Astrocyte (in vitro differentiated cells and primary cell): ENCODE results near the gene RANBP10. TPM values are rescaled to one million over a fixed set of nuclear protein-coding genes. Genes with fewer than 3 reads are reported as not detected.

ENCODE experiments used
- DNase-seq: peaks from one replicate; pipeline ENCODE4 v3.0.0-alpha.2; 2010; ENCODE audit warnings: low read depth
- FAIRE-seq: peaks from 2 replicates; lab custom pipeline; 2011; peaks lifted over from hg19 to GRCh38; lab: Jason Lieb, UNC
- H2AFZ ChIP-seq: 2 replicates; pipeline ENCODE4 v1.6.0; 2012; ENCODE audit warnings: low read depth, low read length, inconsistent platforms
- H3K27ac ChIP-seq: 2 replicates; pipeline ENCODE4 v1.5.1; 2011; ENCODE audit warnings: low read depth, low read length, inconsistent platforms
- H3K27me3 ChIP-seq: 2 replicates; pipeline ENCODE4 v1.6.0; 2011; ENCODE audit warnings: low read length, inconsistent platforms; ENCODE audit not compliant: insufficient read depth
- H3K36me3 ChIP-seq: 2 replicates; pipeline ENCODE4 v1.5.1; 2011; ENCODE audit warnings: low read length, inconsistent platforms; ENCODE audit not compliant: insufficient read depth
- H3K4me1 ChIP-seq: 2 replicates; pipeline ENCODE4 v1.5.1; 2011; ENCODE audit warnings: low read length, inconsistent platforms; ENCODE audit not compliant: insufficient read depth
- H3K4me2 ChIP-seq: 2 replicates; pipeline ENCODE4 v1.6.0; 2012; ENCODE audit warnings: low read length, inconsistent platforms
- H3K4me3 ChIP-seq: 2 replicates; pipeline ENCODE4 v1.5.1; 2011; ENCODE audit warnings: low read depth, mild to moderate bottlenecking, low read length, inconsistent platforms; ENCODE audit not compliant: insufficient read depth
- H3K79me2 ChIP-seq: 2 replicates; pipeline ENCODE4 v1.6.0; 2012; ENCODE audit warnings: mild to moderate bottlenecking, low read length, inconsistent platforms; ENCODE audit not compliant: insufficient read depth
- H3K9ac ChIP-seq: 2 replicates; pipeline ENCODE4 v1.6.0; 2012; ENCODE audit warnings: mild to moderate bottlenecking, low read length, inconsistent platforms
- H3K9me3 ChIP-seq: 2 replicates; pipeline ENCODE4 v1.5.1; 2012; ENCODE audit warnings: low read depth, mild to moderate bottlenecking, low read length, inconsistent platforms; ENCODE audit not compliant: insufficient read depth
- H4K20me1 ChIP-seq: 2 replicates; pipeline ENCODE4 v1.6.0; 2012; ENCODE audit warnings: low read length, inconsistent platforms; ENCODE audit not compliant: insufficient read depth
- H3K27ac Mint-ChIP-seq: one replicate; pipeline ENCODE4 v1.8.0; 2021; ENCODE audit warnings: mild to moderate bottlenecking, mixed read lengths; ENCODE audit not compliant: unreplicated experiment
- H3K27me3 Mint-ChIP-seq: one replicate; pipeline ENCODE4 v1.8.0; 2021; ENCODE audit warnings: low read depth, mixed read lengths; ENCODE audit not compliant: unreplicated experiment
- H3K36me3 Mint-ChIP-seq: one replicate; pipeline ENCODE4 v1.8.0; 2021; ENCODE audit warnings: low read depth, mixed read lengths; ENCODE audit not compliant: unreplicated experiment
- H3K4me1 Mint-ChIP-seq: one replicate; pipeline ENCODE4 v1.8.0; 2021; ENCODE audit warnings: low read depth, mixed read lengths; ENCODE audit not compliant: unreplicated experiment
- H3K4me3 Mint-ChIP-seq: one replicate; pipeline ENCODE4 v1.8.0; 2021; ENCODE audit warnings: mild to moderate bottlenecking, moderate library complexity, mixed read lengths; ENCODE audit not compliant: unreplicated experiment
- H3K9me3 Mint-ChIP-seq: one replicate; pipeline ENCODE4 v1.8.0; 2021; ENCODE audit warnings: mild to moderate bottlenecking, mixed read lengths; ENCODE audit not compliant: unreplicated experiment
- EZH2 ChIP-seq: IDR thresholded peaks from 2 replicates; pipeline ENCODE4 v1.6.1; 2012; ENCODE audit warnings: mild to moderate bottlenecking, low read length, inconsistent platforms; ENCODE audit not compliant: insufficient read depth
- total RNA-seq: library from RNA; stranded (reverse); gene quantifications from 2 replicates; pipeline ENCODE4 v1.2.1, GENCODE V29; 2021
- TF ChIP-seq, protein P1 (sequence below): IDR thresholded peaks from 2 replicates; pipeline ENCODE4 v1.5.1; 2011; ENCODE audit warnings: low read depth, mild to moderate bottlenecking, inconsistent platforms, low read length, moderate library complexity; ENCODE audit not compliant: insufficient read depth

RANBP10 gene
- total RNA-seq, 1 donor from 2014 or later: 14.2 TPM

DNA sequence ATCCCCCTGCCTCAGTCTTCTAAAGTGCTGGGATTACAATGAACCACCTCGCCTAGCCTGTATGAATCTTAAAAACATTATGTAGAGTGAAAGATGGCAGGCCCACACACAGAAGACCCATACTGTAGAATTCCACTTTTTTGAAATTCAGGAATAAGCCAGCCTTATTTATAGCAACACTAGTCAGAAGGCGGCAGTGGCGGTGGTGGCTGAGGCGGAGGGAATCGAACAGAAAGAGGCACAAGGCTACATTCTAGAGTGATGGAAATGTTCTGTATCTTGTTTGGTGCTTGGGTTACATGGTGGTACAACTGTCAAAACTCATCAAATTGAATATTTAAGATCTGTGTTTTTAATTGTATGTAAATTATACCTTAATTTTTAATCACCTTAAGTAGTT lies 98.6 kb downstream of the RANBP10 start:
- Histone ChIP-seq H3K9ac (no peak overlapping the region), H3K4me1 (no peaks in the 10 kb centered on the region), H2AFZ (no peak overlapping the region), H3K4me2 (no peak overlapping the region), H3K79me2 (peaks cover 63% of the 10 kb centered on the region), H3K36me3 (no peaks in the 10 kb centered on the region), H3K9me3 (no peaks in the 10 kb centered on the region), H3K27ac (no peak overlapping the region), H3K4me3 (no peak overlapping the region), H3K27me3 (no peaks in the 10 kb centered on the region), H4K20me1 (peaks cover 66% of the 10 kb centered on the region)
- Mint-ChIP-seq H3K27ac (no peak overlapping the region), H3K9me3 (no peaks in the 10 kb centered on the region), H3K27me3 (no peaks in the 10 kb centered on the region), H3K36me3 (peaks cover 4% of the 10 kb centered on the region), H3K4me3 (no peak overlapping the region), H3K4me1 (no peaks in the 10 kb centered on the region)
- TF ChIP-seq, protein P1, sequence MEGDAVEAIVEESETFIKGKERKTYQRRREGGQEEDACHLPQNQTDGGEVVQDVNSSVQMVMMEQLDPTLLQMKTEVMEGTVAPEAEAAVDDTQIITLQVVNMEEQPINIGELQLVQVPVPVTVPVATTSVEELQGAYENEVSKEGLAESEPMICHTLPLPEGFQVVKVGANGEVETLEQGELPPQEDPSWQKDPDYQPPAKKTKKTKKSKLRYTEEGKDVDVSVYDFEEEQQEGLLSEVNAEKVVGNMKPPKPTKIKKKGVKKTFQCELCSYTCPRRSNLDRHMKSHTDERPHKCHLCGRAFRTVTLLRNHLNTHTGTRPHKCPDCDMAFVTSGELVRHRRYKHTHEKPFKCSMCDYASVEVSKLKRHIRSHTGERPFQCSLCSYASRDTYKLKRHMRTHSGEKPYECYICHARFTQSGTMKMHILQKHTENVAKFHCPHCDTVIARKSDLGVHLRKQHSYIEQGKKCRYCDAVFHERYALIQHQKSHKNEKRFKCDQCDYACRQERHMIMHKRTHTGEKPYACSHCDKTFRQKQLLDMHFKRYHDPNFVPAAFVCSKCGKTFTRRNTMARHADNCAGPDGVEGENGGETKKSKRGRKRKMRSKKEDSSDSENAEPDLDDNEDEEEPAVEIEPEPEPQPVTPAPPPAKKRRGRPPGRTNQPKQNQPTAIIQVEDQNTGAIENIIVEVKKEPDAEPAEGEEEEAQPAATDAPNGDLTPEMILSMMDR: no peak
- TF ChIP-seq EZH2: no peak
- no peak for FAIRE-seq
- no peak for DNase-seq

DNA sequence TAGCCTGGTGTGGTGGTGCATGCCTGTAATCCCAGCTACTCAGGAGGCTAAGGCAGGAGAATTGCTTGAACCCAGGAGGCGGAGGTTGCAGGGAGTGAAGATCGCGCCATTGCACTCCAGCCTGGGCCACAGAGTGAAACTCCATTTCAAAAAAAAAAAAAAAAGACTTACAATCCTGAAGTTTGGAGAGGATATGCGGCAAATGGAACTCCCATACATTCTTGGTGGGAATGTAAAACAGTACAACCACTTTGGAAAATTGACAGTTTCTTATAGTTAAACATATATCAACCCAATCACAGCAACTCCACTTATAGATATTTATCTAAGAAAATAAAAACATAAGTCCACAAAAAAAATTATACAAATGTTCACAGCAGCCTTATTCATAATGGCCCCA lies 99.2 kb downstream of the RANBP10 start:
- no peak overlapping the region for H3K4me3 Mint-ChIP-seq
- H3K9ac ChIP-seq: no peak overlapping the region
- no peaks in the 10 kb centered on the region for H3K36me3 ChIP-seq
- no peaks in the 10 kb centered on the region for H3K4me1 ChIP-seq
- no peaks in the 10 kb centered on the region for H3K9me3 Mint-ChIP-seq
- H3K27ac ChIP-seq: no peak overlapping the region
- FAIRE-seq (no peak), DNase-seq (no peak)
- no peaks in the 10 kb centered on the region for H3K27me3 ChIP-seq
- no peak overlapping the region for H3K4me3 ChIP-seq
- no peak overlapping the region for H3K27ac Mint-ChIP-seq
- no peak overlapping the region for H3K4me2 ChIP-seq
- H3K27me3 Mint-ChIP-seq: no peaks in the 10 kb centered on the region
- peaks cover 68% of the 10 kb centered on the region for H4K20me1 ChIP-seq
- H3K79me2 ChIP-seq: peaks cover 65% of the 10 kb centered on the region
- TF ChIP-seq, protein P1: no peak
- TF ChIP-seq EZH2: no peak
- H3K4me1 Mint-ChIP-seq: no peaks in the 10 kb centered on the region
- H3K9me3 ChIP-seq: no peaks in the 10 kb centered on the region
- peaks cover 4% of the 10 kb centered on the region for H3K36me3 Mint-ChIP-seq
- no peak overlapping the region for H2AFZ ChIP-seq

- H3K4me1 Mint-ChIP-seq: no peaks in the 10 kb centered on the region
- no peak for FAIRE-seq
- H3K79me2 ChIP-seq: peaks cover 59% of the 10 kb centered on the region
Observed at GRCh38 chr16:67704110-67704509, 102.2 kb downstream of the RANBP10 start.

More at GRCh38 chr16:67704110-67704509, 102.2 kb downstream of the RANBP10 start:
- Mint-ChIP-seq H3K36me3 (no peaks in the 10 kb centered on the region), H3K4me3 (no peak overlapping the region), H3K9me3 (no peaks in the 10 kb centered on the region), H3K27me3 (no peaks in the 10 kb centered on the region), H3K27ac (no peak overlapping the region)
- no peak overlapping the region for H3K4me3 ChIP-seq
- no peaks in the 10 kb centered on the region for H3K27me3 ChIP-seq
- H3K36me3 ChIP-seq: no peaks in the 10 kb centered on the region
- H2AFZ ChIP-seq: no peak overlapping the region
- TF ChIP-seq EZH2: no peak
- TF ChIP-seq, protein P1: no peak
- H3K27ac ChIP-seq: no peak overlapping the region
- H3K4me1 ChIP-seq: no peaks in the 10 kb centered on the region
- no peaks in the 10 kb centered on the region for H3K9me3 ChIP-seq
- peaks cover 60% of the 10 kb centered on the region for H4K20me1 ChIP-seq
- no peak overlapping the region for H3K4me2 ChIP-seq
- no peak overlapping the region for H3K9ac ChIP-seq
- no peak for DNase-seq
